ENCODE measurements around the gene AGMO.
"Not testable (repeated sequence)": the region's sequence is repeated elsewhere in the genome, so short reads cannot be mapped to it uniquely, and the experiment has no call there.

GRCh38 chr7:15547320-15547719 is 14.5 kb downstream of the AGMO start:
- not testable (repeated sequence) for TF ChIP-seq CTCF (IDR thresholded peaks at IDR 0.05); ZBTB43 (CRISPR knock-in tag; IDR thresholded peaks at IDR 0.05); TEAD4 (CRISPR knock-in tag; IDR thresholded peaks at IDR 0.05); GABPB1 (CRISPR knock-in tag; IDR thresholded peaks at IDR 0.05); ATF1 (CRISPR knock-in tag; IDR thresholded peaks at IDR 0.05)
- TF ChIP-seq, protein P1, sequence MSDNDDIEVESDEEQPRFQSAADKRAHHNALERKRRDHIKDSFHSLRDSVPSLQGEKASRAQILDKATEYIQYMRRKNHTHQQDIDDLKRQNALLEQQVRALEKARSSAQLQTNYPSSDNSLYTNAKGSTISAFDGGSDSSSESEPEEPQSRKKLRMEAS (CRISPR knock-in tag; IDR thresholded peaks at IDR 0.05), result not testable (repeated sequence)
- TF ChIP-seq, protein P2, sequence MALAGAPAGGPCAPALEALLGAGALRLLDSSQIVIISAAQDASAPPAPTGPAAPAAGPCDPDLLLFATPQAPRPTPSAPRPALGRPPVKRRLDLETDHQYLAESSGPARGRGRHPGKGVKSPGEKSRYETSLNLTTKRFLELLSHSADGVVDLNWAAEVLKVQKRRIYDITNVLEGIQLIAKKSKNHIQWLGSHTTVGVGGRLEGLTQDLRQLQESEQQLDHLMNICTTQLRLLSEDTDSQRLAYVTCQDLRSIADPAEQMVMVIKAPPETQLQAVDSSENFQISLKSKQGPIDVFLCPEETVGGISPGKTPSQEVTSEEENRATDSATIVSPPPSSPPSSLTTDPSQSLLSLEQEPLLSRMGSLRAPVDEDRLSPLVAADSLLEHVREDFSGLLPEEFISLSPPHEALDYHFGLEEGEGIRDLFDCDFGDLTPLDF (CRISPR knock-in tag; IDR thresholded peaks at IDR 0.05), result not testable (repeated sequence)
